ENCODE data around the gene SMIM8. TPM values are rescaled to one million over a fixed set of nuclear protein-coding genes. Genes with fewer than 3 reads are reported as not detected.

Gene SMIM8
- total RNA-seq, 6 experiments from 2014 or later: 2.8 to 5.9 (median 4.3) TPM

- H3K27ac ChIP-seq: no peak overlapping the region
- no peak for DNase-seq
- H3K4me3 ChIP-seq: no peak overlapping the region
- no peak for ATAC-seq
- 97% methylated on average over 2 of the region's 2 CpGs for WGBS (ENCODE audit: insufficient coverage, low coverage, low lambda C conversion rate, missing lambda C conversion rate)
- H3K4me1 ChIP-seq: no peaks in the 10 kb centered on the region
- H3K36me3 ChIP-seq: no peaks in the 10 kb centered on the region
- intact Hi-C loops (cut with DNase I): no loop called here
- no peaks in the 10 kb centered on the region for H3K9me3 ChIP-seq
- no peaks in the 10 kb centered on the region for H3K27me3 ChIP-seq
- TF ChIP-seq CTCF (IDR thresholded peaks at IDR 0.05) (no peak), POLR2A (IDR thresholded peaks at IDR 0.05) (no peak)
Measured at GRCh38 chr6:87373377-87373776, 51.0 kb downstream of the SMIM8 start.

GRCh38 chr6:87375315-87375714 is 52.9 kb downstream of the SMIM8 start:
- intact Hi-C loops (cut with DNase I): no loop called here
- no peak for ATAC-seq
- 84% methylated on average over 2 of the region's 2 CpGs for WGBS (ENCODE audit: insufficient coverage, low coverage, low lambda C conversion rate, missing lambda C conversion rate)

GRCh38 chr6:87376643-87377042 is 54.3 kb downstream of the SMIM8 start:
- ATAC-seq: no peak
- TF ChIP-seq POLR2A (IDR thresholded peaks at IDR 0.05): no peak
- no peak for DNase-seq
- intact Hi-C loops (cut with DNase I): no loop called here
- Histone ChIP-seq H3K4me3 (no peak overlapping the region), H3K9me3 (no peaks in the 10 kb centered on the region), H3K27ac (no peak overlapping the region), H3K27me3 (no peaks in the 10 kb centered on the region), H3K4me1 (no peaks in the 10 kb centered on the region), H3K36me3 (no peaks in the 10 kb centered on the region)
- WGBS (ENCODE audit: insufficient coverage, low coverage, low lambda C conversion rate, missing lambda C conversion rate): 88% methylated on average over 2 of the region's 2 CpGs

More at GRCh38 chr6:87375315-87375714, 52.9 kb downstream of the SMIM8 start:
- TF ChIP-seq POLR2A (IDR thresholded peaks at IDR 0.05): no peak
- no peak for TF ChIP-seq CTCF (IDR thresholded peaks at IDR 0.05)
- Histone ChIP-seq H3K4me1 (no peaks in the 10 kb centered on the region), H3K27ac (no peak overlapping the region), H3K27me3 (no peaks in the 10 kb centered on the region), H3K36me3 (no peaks in the 10 kb centered on the region), H3K4me3 (no peak overlapping the region), H3K9me3 (no peaks in the 10 kb centered on the region)
- no peak for DNase-seq

GRCh38 chr6:87378947-87379346 is 56.6 kb downstream of the SMIM8 start:
- WGBS (ENCODE audit: insufficient coverage, low coverage, low lambda C conversion rate, missing lambda C conversion rate): 71% methylated on average over 3 of the region's 4 CpGs
- no peak for DNase-seq
- TF ChIP-seq POLR2A (IDR thresholded peaks at IDR 0.05) (no peak), CTCF (IDR thresholded peaks at IDR 0.05) (no peak)
- no peak for ATAC-seq
- Histone ChIP-seq H3K9me3 (no peaks in the 10 kb centered on the region), H3K36me3 (no peaks in the 10 kb centered on the region), H3K4me1 (no peaks in the 10 kb centered on the region), H3K4me3 (no peak overlapping the region), H3K27ac (no peak overlapping the region), H3K27me3 (no peaks in the 10 kb centered on the region)
- intact Hi-C loops (cut with DNase I): no loop called here

- Histone ChIP-seq H3K4me1 (no peaks in the 10 kb centered on the region), H3K36me3 (no peaks in the 10 kb centered on the region), H3K27ac (no peak overlapping the region), H3K27me3 (no peaks in the 10 kb centered on the region), H3K4me3 (no peak overlapping the region), H3K9me3 (no peaks in the 10 kb centered on the region)
- intact Hi-C loops (cut with DNase I): no loop called here
- ATAC-seq (no peak), DNase-seq (no peak)
- 87% methylated on average over 4 of the region's 5 CpGs for WGBS (ENCODE audit: insufficient coverage, low coverage, low lambda C conversion rate, missing lambda C conversion rate)
- TF ChIP-seq POLR2A (IDR thresholded peaks at IDR 0.05) (no peak), CTCF (IDR thresholded peaks at IDR 0.05) (no peak)
Measured at GRCh38 chr6:87382861-87383260, 60.5 kb downstream of the SMIM8 start.
